Ramos (cell line): ENCODE results near the gene LINGO1.

Experiments
- in situ Hi-C: fragments of 300-500 bp; cut with MboI; formaldehyde crosslinking; loops from one replicate; pipeline ENCODE4 v1.14.3; 2022; ENCODE audit warnings: low sequenced_read_pairs; ENCODE audit not compliant: unreplicated experiment

Gene LINGO1, protein sequence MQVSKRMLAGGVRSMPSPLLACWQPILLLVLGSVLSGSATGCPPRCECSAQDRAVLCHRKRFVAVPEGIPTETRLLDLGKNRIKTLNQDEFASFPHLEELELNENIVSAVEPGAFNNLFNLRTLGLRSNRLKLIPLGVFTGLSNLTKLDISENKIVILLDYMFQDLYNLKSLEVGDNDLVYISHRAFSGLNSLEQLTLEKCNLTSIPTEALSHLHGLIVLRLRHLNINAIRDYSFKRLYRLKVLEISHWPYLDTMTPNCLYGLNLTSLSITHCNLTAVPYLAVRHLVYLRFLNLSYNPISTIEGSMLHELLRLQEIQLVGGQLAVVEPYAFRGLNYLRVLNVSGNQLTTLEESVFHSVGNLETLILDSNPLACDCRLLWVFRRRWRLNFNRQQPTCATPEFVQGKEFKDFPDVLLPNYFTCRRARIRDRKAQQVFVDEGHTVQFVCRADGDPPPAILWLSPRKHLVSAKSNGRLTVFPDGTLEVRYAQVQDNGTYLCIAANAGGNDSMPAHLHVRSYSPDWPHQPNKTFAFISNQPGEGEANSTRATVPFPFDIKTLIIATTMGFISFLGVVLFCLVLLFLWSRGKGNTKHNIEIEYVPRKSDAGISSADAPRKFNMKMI

DNA sequence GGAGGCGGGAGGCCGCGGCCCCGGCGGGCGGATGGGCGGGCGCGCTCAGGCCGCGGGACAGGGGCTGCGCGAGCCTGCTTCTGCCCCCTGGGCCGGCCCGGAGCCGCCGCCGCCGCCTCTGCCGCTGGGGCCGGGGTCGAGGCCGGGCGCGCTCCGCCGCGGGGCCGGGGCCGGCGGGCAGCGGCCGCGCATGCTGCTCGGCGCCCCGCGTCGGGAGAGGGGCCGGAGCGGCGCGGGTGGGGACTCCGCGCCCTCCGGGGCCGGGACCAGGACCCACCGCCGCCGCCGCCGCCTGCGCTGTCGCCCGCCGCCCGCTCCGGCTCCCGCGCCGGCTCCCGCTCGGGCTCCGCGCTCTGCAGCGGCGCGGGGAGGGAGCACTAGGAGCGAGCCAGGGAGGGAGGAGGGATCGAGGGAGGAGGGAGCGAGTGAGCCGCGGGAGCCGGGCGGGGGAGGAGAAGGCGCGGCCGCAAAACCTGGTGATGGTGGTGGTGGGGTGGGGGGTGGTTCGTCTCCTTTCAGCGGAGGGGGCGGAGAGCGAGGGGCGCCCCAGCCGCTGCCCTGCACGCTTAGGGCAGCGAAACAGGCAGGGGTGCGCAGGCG lies at the start of gene LINGO1:
Gene LINGO1 (minus strand): TSS at position 379 of the 600 bp plus-strand sequence. CDS start 597 bp downstream, outside the sequence.
- in situ Hi-C loops, result no loop called here

DNA sequence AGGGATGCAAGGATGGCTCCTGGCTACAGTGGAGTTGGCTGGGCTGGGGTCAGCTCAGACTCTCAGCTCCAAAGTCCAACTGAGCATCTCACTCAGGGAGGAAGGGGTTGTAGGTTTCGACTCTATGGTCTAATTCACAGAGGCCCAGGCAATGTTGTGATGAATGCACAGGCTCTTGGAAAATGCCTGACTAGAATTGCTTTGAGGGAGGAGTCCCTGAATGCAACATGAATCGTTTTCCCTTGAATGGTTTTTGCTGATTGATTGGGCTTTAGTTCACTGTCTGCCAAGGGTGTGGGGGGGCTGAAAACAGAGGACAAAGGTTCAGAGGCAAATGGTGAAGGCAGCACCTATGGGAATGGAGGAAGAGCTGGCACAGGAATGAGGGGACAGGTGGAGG lies 48.6 kb upstream of the LINGO1 start:
- in situ Hi-C loops, result no loop called here

DNA sequence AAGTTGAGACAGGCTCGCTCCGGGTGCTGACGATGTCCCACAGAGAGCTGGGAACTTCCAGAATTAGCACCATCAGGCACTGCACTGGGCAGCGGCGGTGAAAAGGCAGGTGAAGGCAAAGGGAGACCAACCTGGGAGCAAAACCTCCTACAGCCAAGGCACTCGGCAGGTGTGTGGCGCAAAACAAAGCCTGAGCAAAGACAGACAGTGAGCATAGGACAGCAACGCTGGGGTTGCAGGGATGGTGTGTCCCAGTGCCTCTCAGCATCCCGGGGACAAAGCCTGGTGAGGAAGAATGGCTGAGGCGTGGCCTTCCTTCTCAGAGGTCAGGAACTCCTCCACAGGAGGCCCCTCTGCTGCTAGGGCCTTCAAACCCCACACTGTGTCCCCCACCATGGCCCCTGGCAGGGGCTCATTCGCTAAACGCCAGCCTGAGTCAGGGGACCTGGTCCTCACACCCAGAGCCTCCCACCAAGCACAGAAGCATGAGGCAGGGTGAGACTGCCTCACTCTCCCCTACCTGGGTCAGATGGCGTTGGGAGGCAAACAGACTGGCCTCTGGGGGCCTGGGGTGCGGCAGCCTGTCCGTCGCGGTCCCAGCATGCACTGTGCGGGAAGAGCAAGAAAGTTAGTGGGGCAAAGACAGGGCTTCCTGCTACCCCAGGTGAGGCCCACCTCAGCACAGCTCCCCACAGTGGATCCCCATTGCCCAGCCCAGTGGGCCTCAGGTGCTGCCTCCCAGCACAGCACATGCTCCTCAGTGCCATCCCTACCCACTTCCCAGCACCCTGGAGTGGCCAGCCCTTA lies 44.1 kb upstream of the LINGO1 start:
- in situ Hi-C loops, result no loop called here

DNA sequence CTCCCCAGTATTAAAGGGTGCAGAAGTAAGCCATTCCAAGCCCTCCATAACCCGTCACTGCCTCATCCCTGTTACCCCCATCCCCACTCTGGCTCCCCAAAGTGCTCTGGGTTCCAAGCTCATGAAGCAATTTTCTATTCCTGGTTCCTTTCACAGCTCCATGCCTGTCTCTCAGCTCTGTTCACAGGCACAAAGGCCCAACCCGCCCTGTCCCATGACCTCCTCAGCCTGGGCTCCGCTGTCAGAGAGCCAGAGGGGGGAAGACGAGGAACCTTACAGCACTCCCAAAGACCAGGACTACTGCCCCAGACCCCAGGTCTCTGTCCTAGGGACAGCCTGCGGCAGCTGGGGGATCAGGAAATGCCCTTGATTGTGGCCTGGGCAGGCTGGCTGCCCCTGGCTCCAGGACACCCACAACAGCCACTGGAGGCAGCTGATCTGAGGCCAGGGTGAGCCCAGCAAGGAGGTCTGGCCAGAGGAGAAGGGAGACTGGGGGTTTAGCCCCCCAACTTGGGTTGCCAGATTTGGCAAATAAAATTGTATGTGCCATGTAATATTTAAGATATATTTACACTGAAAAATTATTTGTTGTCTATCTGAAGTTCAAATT lies 43.2 kb upstream of the LINGO1 start:
- in situ Hi-C loops, result no loop called here

DNA sequence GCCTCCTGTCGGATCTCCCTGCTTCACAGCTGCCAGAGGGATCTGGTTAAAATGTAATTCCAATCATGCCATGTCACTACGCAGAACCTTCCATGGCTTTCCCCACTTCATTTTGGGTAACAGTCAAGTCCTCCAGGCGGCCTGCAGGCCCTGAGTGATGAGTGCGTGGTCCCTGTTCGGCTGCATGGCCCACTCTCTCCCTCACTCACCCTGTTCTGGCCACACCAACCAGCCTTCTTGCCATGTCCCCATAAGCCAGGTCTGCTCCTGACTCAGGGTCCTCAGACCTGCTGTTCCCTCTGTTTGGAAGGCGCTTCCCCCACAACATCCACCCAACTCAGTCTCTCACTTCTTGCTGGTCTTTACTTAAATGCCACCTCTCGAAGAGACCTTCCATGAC lies 41.6 kb upstream of the LINGO1 start:
- in situ Hi-C loops, result no loop called here

DNA sequence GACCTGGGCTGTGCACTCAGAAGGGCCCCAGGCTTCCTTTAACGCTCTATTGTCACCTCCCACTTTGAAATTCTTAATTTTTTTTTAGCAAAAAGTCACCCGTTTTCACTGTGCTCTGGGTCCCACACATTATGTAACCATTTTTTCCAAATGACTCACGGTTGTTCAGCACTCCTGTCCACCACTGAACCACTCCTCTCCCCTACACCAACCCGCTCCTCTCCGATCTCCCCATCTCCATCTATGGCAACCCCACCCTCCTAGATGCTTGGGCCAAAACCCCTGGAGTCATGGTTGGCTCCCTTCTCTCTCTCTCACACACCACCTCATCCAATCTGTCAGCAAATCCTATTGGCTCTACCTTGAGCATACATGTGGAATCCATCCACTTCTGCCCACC lies 41.2 kb upstream of the LINGO1 start:
- in situ Hi-C loops, result no loop called here

DNA sequence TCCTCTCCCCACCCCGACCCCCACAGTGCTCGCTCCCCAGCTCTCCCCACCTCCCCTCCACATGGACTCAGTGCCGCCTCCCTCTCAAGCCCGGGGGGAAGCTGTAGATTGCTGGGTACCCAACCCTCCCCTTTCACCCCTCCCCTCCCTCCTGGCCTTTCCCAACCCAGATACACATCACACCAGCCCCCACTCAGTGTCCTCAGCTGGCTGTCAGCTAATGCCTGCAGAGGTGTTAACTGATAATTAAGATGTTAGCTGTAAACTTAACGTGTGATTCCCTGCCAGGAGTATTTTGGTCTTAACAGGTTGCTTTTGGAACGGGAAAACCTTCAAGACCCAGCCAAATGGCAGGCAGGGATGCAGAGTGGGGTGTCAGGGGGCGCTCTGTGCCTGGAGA lies 39.4 kb upstream of the LINGO1 start:
- in situ Hi-C loops, result no loop called here

DNA sequence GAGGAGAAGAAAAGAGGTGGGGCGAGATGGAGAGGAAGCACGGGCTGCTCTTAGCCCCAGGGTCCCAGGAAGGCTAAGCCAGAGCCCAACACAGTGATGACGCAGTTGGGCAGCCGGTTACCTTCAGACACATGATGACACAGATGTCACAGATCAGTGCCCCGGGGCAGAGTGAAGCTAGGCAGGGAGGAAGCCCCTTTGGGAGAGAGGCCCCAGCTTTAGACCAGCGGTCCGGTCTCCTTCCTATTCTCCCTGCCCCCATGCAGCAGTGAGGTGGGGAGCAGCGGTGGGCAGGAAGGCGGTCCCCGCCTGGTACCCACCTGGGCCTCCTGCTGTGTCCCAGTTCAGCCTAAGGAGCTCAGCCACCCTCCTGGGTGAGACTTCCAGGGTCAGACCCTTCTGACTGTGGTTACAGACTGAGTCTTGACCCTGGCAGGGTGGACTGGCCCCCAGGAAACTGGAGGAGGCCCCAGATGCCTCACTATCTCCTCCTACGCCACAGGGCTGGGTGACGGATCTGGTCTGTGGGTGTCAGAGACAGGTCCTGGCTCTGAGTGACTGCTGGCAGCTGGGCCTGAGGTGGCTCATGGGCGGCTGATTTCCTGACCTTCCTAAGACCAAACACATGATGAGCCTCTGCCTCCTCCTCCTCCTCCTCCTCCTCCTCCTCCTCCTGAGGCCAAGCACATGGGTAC lies 38.8 kb upstream of the LINGO1 start:
- in situ Hi-C loops, result no loop called here

DNA sequence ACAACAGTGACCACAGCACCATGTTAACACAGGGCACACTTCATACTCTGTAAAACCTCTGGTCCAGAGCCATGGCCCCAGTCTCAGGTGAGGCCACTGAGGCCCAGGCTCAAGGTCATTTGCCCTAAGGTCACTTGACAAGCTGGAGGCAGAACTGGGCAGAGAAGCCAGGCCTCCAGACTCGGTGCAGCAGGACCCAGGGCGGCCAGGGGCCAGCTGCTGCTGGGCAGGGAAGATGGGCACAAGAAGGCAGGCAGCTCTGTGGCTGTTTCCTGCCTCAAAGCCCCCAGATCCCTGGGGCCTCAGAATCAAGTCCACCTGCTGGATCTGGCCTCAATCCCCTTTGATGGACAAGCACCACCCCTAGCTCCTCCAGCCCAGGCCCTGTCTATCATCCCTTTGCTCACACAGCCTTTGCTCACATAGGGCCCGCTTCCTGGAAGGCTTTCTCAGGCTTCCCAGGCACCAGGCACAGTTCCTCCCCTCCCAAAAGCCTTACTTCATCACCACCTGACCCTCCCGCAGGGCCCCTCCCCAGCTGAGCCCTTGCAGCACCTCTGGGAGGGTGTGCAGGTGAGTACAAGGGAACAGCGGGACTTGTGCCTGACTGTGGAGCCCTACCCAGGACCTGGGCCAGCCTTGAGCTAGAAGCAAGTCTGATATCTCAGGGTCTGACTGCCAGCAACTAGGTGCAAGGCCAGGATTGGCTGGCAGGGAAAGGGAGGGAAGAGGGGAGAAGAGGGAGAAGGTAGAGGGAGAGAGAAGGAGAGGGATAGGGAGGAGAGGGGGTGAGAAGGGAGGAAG lies 38.0 kb upstream of the LINGO1 start:
- in situ Hi-C loops, result no loop called here

DNA sequence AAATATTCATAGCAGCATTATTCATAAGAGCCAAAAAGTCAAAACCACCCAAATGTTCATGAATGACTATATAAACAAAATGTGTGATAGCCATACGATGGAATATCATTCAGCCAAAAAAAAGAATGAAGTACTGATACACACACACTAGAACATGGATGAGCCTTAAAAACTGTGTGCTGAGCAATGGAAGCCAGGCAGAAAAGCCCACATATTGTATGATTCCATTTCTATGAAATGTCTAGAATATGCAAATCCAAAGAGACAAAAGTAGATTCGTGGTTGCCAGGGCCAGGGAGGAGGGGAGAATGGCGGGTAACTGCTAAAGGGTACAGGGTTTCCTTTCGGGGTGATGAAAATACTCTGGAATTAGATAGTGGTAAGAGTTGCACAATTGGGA lies 37.2 kb upstream of the LINGO1 start:
- in situ Hi-C loops, result no loop called here

DNA sequence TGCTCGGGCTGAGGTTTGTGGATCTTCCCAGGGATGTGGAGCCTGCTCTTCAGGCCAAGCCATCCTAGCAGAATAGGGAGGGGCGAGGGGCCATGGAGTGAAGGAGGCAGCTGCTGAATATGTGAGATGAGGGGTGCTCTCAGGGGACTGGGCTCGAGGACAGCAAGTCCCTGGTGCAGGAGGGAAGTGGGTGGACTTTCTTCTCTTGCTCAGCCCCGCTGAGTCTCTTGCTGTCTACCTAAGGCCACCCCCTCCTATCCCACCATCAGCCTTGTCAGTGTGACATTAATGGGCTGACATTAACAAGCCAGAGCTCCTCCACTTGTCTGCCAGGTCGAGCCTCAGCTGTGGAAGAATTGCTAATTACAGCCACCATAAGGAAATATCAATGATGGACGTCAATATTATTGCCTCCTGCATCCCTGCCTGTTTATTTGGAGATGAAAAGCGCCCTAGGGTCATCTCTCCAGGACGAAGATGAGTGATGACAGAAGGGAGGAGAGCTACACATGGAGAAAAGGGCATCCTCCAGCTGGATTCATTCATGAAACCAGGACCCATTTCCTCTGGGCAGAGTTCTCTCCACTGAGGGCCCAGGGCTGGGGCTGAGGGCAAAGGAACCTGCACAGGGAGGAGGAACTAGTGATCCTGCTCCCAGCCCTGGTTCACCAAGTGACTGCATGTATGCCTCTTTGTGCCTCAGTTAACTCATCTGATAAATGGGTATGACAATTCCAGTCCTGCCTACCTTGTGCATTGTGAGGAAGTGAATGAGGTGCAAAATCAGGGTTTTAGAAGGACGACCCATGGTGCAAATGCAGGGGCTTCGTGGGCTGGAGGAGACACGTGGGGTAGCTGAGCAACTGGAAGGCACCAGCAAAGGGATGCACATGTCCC lies 34.9 kb upstream of the LINGO1 start:
- in situ Hi-C loops, result no loop called here

DNA sequence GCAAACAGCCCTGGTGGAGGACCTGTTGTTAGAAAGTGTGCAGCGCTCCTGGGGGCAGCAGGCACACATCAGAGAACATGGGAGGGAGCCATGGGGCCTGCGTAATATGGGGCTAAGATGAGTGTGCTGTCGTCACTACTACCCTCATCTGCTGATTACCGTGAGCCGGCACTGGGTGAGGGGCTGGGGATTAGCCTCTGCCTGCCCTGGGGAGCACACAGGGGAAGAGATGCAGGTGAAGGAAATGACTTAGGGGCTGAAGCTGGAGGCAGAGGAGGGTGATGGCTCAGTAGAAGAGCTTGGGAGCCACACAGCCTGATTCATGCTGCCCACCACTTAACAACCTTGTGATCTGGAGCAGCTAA lies 33.6 kb upstream of the LINGO1 start:
- in situ Hi-C loops, result no loop called here

DNA sequence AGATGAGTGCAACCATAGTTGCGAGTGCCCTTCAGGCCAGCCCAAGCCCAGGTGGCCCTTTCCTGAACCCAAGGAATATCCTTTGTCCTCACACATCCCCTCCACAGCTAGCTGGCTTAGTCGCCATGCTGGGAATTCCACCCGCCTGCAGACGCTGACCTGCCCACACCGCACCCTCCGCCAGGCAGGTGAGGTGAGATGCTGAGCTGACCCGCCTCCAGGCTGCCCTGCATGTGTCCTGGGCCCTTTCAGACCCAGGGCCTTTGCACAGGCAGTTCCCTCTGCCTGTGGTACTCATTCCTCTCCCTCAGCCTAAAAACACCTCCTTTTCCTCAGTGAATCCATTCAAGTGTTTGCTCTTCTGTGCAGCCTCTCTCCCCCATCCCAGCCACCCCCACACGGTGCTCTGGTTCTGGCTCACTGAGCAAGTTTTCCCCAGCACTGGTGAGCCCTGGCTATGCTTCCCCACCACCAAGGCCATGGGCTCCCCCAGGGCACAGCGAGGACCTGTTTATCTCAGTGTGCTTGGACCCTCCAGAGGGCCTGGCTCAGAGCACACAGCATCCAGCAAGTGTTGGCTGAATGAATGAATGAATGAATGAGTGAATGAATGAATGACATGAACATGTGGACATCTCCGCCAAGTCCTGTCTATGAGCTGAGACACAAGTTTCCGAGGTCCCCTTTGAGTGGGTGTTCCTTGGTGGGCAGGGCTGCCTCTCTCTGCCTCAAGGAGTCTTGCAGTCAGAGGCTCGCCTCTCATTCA lies 33.0 kb upstream of the LINGO1 start:
- in situ Hi-C loops, result no loop called here

DNA sequence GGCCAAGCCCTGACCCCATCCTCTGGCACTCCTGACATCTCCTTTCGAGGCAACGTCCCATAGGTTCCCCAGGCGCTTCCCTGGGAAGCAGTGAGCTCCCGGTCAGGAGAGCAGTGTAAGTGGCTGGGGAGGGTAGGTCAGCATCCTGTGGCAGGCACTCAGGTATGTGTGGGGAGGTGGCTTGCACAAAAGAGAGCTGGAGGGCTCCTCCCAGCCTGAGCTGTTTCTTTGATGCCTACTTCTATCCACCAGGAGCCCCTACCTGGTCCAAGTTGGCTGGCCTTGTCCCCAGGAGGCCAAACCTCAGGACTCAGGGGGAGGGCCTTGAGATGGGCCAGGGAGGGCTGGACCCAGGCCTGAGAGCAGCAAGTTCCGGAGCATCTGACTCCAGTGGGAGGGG lies 31.7 kb upstream of the LINGO1 start:
- in situ Hi-C loops, result no loop called here

DNA sequence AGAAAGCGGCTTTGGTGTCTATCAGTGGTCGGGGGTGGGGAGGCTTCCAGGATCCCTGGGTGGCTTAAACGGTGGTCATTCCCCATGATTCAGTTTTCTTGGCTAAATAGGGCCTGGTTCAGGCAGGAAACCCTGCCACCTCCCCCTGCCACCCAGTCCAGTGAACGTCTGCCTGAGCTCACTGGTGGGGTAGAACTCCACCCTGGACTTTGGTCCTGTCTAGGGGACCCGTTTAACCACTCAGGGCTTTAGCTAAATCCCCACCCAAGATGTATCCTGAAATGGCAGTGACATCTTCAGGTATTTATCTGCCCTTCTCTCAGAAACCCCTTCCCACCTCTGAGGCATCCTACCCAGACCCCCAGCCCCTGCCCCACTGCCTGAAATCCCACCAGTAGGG lies 30.5 kb upstream of the LINGO1 start:
- in situ Hi-C loops, result no loop called here

DNA sequence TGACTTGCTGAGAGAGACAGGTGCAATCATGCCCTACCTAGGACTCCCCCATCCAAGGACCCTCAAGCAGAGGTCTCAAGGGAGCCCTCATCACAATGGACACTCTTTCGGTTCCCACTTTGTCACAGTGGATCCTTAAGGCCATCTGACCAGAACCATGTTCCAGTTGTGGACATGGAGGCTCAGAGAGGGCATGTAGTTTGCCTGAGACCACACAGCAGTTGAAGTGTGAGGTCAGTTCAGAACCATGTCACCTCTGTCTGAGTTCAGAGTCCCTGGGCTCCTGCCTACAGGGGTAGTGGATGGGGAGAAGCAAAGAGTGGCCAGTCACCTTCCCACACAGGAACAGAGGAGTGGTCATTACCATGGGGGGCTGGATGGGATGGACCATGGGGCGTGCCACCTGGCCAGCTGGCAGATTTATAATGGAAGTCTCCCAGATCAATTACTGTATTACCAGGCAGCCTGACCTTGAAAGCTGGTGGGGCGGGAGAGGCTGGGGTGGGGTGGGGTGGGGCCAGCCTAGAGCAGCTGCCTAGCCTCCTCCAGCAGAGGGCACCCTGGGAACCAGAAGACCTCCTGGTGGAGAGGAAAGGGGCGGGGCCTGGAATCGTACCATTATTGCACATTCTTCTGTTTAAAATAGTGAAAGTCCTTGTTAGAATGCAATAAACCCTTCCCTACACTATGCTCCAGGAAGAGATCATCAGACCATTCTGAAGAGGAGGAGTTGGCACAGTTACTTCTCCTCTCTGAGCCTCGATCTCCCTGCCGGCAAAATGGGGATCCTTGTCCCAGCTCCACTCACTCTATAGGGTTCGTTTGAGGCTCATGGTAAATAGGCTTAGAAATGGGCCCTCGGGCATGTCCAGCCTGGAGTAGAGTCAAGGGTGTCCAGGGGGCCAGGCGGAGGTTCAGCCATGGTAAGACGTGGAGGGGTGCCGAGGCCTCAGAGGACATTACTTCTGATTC lies 26.9 kb upstream of the LINGO1 start:
- in situ Hi-C loops, result no loop called here
